Skin of body (tissue), 2 donors: ENCODE measurements around the gene DNLZ. TPM values are rescaled to one million over a fixed set of nuclear protein-coding genes. Genes with fewer than 3 reads are reported as not detected.
"Not testable (repeated sequence)": the region's sequence is repeated elsewhere in the genome, so short reads cannot be mapped to it uniquely, and the experiment has no call there.

Experiments used
- DNase-seq: peaks from one replicate; lab custom pipeline; 2025; lab: John Stamatoyannopoulos, UW
- total RNA-seq: library from RNA; depleted of rRNA; stranded (reverse); fragments of >200 nt; gene quantifications from one replicate; pipeline ENCODE4 v1.2.3, GENCODE V29; 2014

DNLZ gene
- total RNA-seq, 1 donor from 2014 or later, result 5.1 TPM

DNA sequence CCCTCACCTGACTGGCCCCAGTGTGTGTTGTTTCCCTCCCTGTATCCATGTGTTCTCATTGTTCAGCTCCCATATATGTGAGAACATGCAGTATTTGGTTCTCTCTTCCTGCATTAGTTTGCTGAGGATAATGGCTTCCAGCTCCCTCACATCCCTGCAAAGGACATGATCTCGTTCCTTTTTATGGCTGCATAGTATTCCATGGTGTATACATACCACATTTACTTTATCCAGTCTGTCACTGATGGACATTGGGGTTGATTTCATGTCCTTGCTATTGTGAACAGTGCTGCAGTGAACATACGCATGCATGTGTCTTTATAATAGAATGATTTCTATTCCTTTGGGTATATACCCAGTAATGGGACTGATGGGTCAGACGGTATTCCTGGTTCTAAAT, 43.6 kb downstream of the DNLZ start:
- not testable (repeated sequence) for DNase-seq

DNA sequence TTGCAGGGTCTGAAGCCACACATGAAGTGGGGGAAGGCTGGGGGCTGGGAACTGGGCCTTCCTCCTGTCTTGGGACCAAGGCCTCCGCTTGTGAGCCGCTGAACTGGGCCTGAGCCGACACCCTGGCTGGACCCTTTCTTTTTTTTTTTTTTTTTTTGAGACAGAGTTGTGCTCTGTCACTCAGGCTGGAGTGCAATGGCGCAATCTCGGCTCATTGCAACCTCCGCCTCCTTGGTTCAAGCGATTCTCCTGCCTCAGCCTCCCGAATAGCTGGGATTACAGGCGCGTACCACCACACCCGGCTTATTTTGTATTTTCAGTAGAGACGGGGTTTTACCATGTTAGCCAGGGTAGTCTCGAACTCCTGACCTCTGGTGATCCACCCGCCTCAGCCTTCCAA, 44.3 kb downstream of the DNLZ start:
- DNase-seq, result not testable (repeated sequence)

DNA sequence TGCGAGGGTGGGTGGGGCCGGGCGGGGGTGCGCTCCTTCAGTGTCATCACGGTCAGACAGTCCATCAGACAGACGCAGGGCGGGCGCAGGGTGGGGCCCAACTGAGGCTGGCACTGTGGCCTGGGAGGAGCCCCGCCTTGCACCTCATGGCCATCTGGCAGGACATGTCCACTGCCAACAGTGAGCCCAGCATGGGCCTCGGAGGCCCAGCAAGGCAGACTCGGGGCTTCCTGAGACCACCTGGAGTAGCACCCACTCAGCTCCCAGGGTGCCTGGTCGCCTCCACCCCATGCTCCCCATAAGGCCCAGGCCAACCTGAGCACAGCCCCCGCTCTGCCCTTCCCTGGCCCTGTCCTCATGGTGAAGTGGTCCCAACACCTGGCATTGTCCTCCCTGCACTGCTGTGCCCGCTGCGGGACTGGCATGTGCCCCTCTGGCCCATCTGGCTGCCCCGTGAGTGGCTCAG, 44.7 kb downstream of the DNLZ start:
- DNase-seq, result no peak

DNA sequence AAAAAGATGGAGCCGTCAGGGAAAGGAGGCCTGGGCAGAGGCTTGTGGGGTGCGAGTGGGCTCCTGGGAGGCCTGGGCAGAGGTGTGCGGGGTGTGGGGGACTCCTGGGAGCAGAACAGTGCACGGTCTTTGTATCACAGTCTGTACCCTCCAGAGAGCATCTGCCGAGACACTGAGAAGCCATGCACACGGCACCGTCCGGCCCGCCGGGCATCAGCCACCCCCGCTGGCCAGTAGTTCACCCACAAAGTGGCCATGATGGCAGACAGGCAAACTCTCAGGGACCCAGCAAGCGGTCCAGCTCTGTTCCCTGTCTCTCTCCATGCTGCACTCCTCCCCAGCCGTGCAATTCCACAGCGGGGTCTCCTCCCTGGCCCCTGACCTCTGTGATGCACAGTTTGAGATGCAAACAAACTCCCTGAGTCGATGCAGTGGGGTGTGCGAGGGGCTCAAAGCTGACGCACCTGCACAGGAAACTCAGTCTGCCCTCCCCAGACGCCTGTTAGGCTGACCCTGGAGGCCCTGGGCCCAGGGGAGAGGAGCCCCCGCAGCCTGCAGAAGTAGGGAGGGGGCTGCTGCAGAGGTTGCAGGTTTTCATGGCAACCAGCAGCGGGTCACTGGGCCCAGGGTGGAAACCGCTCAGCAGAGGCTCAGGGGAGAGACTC, 45.3 kb downstream of the DNLZ start:
- DNase-seq, result no peak

DNA sequence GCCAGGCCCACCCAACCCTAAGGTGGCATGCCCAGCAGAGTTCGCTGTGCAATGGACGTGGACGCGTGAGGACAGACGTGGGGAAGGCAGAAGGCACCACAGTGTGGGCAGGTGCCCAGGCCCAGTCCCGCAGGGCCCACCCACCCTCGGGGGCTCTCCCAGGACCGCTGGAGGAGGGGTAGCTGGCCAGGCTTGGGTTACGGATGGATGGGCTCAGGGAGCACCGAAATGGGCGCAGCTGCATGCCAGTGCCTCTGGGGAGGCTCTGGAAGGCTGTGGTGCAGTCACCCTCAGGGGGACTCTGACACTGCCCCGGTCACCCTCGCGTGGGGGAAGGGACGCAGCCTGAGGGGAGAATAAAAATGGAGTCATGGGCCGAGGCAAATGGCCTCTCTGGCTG, 45.8 kb downstream of the DNLZ start:
- DNase-seq, result no peak

DNA sequence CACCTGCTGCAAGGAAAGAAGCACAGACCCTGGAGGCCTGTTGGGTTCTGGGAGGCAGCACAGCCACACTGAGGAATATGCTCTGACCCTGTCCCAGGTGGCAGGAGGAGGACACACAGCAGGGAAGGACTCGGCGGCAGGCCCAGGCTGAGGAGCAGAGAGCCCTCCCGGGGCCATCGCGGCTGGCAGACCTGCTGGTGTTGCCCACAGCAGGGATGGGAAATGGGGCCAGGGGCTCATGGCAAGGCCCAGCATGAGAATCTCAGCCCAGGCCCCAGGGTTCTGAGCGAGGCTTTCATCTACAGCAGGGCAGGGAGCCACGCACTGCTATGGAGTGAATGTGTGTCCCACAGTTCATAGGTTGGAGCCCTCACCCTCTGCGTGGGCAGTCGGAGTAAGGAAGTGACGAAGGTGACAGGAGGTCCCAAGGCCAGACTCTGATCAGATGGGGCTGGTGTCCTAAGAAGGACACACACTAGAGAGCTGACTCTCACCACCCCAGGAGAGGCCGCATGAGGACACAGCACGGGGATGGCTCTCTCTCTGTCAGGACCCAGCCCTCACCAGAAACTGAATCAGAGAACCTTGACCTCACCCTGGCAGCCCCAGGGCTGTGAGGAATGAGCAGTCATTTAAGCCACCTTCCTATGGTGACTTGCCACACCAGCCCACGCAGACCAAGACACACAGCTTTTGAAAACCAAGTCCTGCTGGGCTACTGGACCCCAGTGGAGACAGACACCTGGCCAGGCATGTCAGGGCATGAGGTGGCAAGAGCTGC, 46.5 kb downstream of the DNLZ start:
- DNase-seq, result no peak

DNA sequence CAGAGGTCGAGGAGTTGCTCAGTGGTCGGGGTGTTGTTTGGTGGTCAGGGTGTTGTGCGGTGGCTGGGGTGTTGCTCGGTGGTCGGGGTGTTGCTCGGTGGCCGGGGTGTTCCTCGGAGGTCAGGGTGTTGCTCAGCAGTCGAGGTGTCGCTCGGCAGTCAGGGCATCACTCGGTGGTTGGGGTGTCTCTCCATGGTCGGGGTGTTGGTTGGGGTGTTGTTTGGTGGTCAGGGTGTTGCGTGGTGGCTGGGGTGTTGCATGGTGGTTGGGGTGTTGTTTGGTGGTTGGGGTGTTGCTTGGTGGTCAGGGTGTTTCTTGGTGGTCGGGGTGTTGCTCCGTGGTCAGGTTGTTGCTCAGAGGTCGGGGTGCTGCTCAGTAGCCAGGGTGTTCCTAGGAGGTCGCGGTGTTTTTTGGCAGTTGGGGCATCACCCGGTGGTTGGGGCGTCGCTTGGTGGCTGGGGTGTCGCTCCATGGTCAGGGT, 47.2 kb downstream of the DNLZ start:
- no peak for DNase-seq

DNA sequence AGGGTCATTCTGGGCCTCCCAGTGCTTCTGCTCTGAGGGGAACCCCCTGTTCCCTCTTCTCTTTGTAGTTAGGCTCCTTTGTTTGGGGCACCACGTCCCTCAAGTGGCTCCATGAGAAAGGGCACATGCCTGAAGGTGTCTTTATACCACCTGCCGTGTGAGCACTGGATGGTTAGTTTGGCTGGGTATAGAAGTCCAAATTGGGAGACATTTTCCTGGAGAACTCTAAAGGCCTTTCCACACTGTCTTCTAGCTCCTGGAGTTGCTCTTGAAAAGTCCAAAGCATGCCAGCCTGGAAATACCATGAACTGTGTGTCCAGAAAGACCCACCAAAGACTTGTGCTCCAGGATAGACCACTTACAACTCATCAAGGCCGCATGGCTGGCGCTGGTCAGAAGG, 48.6 kb downstream of the DNLZ start:
- DNase-seq, result no peak

DNA sequence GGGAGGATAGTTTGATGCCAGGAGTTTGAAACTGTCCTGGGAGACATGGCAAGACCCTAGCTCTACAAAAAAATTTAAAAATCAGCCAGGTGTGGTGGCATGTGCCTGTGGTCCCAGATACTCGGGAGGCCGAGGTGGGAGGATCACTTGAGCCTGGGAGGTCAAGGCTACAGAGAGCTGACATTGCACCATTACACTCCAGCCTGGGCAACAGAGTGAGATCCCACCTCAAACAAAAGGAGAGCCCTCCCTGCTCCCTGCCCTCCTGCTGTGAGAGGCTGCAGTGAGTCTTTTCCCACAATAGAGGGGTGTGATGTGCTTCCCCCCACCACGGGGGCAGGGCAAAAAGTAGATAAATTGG, 49.5 kb downstream of the DNLZ start:
- DNase-seq, result no peak

DNA sequence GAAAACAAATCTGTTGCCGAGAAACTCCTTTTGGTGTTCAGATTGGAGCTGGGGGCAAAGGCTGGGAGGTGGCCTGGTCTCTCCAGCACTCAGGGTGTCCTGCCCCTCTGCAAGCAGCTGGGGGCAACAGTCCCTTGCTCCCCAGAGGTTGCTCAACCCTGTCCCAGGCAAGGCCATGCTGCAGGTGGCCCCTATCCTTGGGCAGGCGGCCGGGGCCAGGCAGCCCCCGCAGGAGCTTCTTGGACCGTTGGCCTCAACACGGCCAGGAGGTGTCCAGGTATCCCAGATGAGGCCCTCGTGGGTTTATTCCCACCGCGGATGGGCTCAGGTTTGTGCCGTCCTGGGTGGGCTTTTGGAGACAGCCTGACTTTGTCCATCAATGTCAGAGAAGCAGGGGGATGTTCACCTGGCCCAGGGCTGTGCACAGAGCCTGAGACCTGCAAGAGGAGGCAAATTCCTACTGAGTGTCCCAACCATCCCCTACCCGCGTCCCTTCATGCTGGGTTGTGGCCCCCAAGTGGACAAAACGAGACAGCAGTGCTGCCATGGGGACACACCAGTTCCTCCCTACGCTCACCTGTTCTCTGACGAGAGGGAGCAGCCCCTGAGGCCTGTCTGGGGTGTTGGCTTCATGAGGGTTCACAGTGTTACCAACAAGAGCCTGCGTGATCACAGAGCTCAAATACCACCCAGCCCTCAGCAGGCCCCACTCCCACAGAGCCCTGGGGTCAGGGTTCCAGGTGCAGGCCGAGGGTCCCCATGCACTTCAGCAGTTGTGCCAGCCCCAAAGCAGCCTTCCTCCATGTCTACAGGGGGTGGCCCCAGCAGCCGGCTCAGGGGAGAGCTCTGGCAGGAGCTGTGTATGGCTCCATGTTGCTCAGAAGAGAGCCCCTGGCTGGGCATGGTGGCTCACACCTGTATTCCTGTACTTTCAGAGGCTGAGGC, 50.2 kb downstream of the DNLZ start:
- DNase-seq, result no peak

DNA sequence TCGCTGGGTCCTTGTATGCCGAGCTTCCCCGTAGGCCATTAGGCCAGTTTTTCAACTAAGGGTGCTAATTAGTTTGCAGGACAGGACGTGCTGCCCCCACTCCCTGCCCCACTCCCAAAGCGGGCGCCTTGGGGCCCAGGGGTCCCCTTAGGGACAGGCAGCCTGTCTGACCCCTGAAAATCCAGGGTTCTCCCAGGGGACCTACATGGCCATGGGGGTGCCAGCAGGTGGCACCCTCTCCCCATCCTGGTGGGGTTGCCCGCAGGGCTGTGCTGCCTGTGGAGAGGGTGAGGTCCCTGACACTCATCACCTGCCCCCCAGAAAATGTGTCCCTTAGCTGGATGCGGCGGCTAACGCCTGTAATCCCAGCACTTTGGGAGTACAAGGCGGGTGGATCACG, 51.1 kb downstream of the DNLZ start:
- no peak for DNase-seq

DNA sequence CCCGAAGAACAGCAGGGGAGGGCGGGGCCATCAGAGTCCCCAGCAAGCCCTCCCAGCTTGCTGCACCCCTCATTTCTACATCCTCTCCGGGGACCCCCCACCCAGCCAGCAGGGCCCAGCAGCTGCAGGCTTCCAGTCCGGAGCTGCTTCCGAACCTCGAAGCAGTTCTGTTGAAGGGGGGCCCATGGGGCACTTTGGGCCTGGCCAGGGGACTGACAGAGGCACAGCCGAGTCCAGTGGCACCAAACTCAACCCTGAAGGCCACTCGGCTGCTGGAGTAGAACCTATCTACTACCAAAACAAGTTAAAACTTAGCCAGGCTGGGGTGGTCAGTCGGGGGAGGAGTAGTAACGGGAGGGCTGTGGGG, 51.6 kb downstream of the DNLZ start:
- no peak for DNase-seq

DNA sequence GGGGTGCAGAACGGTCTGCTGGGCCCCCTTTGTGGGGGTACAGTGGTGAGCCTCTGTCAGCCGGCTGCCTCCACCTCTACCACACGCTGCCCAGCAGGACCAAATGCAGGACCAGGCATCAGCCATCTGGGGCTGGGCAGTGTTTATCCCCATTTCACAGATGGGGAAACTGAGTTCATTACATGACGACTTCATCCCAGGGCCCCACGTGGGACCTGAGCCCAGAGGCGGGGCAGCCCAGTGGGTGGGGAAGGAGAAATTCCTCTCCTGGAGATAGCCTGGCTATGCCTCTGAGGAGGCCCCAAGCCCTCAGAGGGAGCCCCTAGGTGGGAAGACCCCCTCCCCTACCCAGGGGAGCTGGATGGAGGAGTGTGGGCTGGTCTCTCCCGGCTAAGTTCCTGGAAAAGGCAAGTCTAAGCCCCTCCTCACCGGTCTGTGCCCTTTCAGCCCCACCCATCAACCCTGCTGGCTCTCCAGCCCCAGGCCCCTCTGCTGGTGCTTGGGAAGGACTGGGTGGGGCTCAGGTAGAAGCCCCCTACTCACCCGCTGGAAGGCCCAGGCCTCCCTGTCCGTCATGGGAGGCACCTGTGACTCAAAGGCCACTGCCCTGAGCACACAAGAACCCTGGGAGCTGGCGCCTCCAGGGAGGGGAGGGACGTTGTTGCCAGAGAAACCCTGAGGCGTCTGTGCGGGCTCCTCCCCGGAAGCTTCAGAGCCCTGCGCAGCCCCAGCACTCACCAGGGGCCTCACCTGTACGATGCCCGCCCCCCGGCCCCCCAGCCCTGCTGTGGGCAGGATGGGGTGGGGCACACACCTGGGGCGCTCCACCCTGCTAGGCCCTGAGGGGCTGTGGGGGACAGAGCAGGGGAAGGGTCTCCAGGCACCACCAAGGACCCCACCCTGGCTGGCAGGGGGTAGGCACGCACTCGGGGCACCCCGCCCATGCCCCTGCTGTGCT, 52.2 kb downstream of the DNLZ start:
- no peak for DNase-seq

DNA sequence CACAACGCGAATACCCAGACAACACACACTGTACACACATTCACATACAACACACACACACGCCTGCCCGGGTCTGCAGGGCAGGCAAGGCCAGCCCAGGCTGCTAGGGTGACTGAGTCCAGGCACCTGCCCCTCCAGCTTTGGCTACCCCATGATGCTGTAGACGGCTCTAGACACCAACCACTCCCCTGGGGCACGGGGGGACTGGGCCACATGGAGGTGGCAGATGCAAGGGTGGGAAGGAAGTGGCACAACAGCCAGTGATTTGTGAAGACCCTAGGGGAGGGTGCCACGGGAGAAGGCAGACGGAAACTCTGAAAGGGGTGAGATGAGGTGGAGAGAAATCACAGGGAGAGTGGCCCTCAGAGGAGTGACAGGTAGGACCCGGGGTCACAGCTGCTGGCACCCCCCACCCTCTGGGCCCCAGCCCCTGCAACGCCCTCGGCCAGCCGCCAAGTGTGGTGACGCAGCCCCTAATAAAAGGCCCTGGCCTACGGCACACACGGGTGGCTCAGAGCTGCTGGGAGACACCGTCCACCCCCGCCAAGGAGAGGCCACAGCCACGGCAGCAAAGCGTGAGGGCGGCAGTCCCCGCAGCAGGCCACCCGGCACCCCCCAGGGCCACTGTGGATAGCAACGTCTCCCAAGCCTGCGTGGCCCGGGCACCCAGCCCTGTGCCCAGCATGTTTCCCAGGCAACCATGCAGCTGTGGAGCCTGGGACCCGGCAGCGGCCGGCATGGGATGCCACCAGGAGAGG, 53.1 kb downstream of the DNLZ start:
- no peak for DNase-seq

DNA sequence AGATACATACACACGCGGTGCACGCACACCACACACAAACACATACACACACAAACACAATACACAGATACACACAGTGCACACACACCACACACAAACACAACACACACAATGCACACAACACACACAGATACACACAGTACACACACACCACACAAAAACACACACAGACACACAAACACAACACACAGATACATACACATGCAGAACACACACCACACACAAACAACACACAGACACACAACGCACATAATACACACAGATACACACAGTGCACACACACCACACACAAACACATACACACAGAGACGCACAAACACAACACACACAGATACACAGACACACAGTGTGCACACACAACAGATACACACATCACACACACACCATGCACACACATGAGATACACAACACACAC, 53.7 kb downstream of the DNLZ start:
- no peak for DNase-seq

Other genes starting within 250 kb of the DNLZ start
- gene TMEM250, start 244.9 kb downstream of the DNLZ start, total RNA-seq, result 13.9 TPM
- gene LHX3, start 158.6 kb downstream of the DNLZ start, total RNA-seq, result 0.10 TPM
- 7.8 TPM for gene QSOX2, start 117.9 kb downstream of the DNLZ start, total RNA-seq
- gene CCDC187, start 59.6 kb downstream of the DNLZ start, total RNA-seq, result 0.10 TPM
- gene GPSM1, start 36.2 kb downstream of the DNLZ start, total RNA-seq, result 18.6 TPM
- gene CARD9, start 9.9 kb upstream of the DNLZ start, total RNA-seq, result 3.0 TPM
- gene SNAPC4, start 36.4 kb upstream of the DNLZ start, total RNA-seq, result 5.7 TPM
- 21.4 TPM for gene ENTR1, start 46.9 kb upstream of the DNLZ start, total RNA-seq
- 26.2 TPM for gene PMPCA, start 46.9 kb upstream of the DNLZ start, total RNA-seq
- 4.8 TPM for gene INPP5E, start 76.1 kb upstream of the DNLZ start, total RNA-seq
- gene SEC16A, start 119.3 kb upstream of the DNLZ start, total RNA-seq, result 26.5 TPM
- gene NOTCH1, start 182.3 kb upstream of the DNLZ start, total RNA-seq, result 47.7 TPM